ENCODE data around the gene RO60.

The RO60 gene

DNA sequence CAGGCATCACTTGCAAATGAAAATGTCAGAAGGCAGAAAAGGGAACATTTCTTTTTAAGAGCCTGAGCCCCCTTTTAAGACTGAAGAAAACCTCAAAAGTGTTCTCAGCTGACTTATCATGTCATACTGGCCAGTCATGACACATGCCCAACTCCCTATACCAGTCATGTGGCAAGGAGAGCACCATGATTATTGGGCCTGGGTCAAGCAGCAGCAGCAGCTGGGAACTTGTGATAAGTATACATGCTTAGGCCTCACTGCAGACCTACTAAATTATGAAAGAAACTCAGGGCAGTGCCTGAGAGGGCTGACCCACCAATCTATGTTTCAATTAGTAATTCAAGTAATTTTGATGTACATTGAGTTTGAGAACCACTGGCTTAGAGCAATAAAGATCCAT is 8.6 kb downstream of the RO60 start:
- no peak overlapping the region for H3K4me3 ChIP-seq (replicated peaks; ENCODE audit: insufficient read depth, low read length)
- TF ChIP-seq POLR2AphosphoS5 (IDR thresholded peaks at IDR 0.05; ENCODE audit: low read depth) (no peak), GABPA (IDR thresholded peaks at IDR 0.05; ENCODE audit: low read depth) (no peak), SPI1 (IDR thresholded peaks at IDR 0.05; ENCODE audit: borderline replicate concordance, low read depth) (no peak)
- TF ChIP-seq, protein P1, sequence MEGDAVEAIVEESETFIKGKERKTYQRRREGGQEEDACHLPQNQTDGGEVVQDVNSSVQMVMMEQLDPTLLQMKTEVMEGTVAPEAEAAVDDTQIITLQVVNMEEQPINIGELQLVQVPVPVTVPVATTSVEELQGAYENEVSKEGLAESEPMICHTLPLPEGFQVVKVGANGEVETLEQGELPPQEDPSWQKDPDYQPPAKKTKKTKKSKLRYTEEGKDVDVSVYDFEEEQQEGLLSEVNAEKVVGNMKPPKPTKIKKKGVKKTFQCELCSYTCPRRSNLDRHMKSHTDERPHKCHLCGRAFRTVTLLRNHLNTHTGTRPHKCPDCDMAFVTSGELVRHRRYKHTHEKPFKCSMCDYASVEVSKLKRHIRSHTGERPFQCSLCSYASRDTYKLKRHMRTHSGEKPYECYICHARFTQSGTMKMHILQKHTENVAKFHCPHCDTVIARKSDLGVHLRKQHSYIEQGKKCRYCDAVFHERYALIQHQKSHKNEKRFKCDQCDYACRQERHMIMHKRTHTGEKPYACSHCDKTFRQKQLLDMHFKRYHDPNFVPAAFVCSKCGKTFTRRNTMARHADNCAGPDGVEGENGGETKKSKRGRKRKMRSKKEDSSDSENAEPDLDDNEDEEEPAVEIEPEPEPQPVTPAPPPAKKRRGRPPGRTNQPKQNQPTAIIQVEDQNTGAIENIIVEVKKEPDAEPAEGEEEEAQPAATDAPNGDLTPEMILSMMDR (IDR thresholded peaks at IDR 0.05; ENCODE audit: insufficient read depth, low read length) = no peak
- TF ChIP-seq, protein P2, sequence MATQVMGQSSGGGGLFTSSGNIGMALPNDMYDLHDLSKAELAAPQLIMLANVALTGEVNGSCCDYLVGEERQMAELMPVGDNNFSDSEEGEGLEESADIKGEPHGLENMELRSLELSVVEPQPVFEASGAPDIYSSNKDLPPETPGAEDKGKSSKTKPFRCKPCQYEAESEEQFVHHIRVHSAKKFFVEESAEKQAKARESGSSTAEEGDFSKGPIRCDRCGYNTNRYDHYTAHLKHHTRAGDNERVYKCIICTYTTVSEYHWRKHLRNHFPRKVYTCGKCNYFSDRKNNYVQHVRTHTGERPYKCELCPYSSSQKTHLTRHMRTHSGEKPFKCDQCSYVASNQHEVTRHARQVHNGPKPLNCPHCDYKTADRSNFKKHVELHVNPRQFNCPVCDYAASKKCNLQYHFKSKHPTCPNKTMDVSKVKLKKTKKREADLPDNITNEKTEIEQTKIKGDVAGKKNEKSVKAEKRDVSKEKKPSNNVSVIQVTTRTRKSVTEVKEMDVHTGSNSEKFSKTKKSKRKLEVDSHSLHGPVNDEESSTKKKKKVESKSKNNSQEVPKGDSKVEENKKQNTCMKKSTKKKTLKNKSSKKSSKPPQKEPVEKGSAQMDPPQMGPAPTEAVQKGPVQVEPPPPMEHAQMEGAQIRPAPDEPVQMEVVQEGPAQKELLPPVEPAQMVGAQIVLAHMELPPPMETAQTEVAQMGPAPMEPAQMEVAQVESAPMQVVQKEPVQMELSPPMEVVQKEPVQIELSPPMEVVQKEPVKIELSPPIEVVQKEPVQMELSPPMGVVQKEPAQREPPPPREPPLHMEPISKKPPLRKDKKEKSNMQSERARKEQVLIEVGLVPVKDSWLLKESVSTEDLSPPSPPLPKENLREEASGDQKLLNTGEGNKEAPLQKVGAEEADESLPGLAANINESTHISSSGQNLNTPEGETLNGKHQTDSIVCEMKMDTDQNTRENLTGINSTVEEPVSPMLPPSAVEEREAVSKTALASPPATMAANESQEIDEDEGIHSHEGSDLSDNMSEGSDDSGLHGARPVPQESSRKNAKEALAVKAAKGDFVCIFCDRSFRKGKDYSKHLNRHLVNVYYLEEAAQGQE (IDR thresholded peaks at IDR 0.05; ENCODE audit: insufficient replicate concordance, low read depth) = no peak
- no peak overlapping the region for H3K27ac ChIP-seq (replicated peaks)
- H3K27me3 ChIP-seq (ENCODE audit: insufficient read depth, poor library complexity, severe bottlenecking) = no peaks in the 10 kb centered on the region
- DNase-seq (ENCODE audit: low read depth in 1 of 2, low spot score in 1 of 2) = no peak

DNA sequence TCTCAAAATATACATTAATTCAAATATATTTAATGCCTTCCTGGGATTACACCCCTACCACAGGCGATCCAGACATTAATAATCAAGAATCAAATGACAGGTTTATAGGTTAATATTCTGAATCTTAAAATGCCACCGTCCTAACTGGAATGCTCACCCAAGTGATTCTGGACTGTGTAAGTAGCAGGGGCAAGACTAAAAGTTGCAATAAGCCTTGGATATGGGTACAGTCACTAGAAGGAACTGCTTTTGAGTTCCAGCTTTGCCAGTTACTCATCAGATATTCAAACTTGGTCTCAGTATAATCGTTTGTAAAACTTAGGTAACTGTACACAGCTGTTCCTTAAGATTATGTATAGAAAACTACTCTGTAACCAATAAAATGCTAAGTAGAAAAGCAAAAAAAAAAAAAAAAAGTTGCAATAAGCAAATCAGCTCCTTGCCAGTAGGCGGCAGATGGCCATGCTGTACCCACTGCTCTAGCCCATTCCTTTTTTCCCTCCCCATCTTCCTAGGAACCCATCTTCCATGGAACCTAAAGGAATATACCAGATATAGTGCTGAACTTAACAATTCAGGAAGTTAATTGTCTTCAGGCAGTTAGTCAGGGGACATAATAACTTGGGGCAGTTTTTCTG is 10.5 kb downstream of the RO60 start:
- Histone ChIP-seq H3K4me3 (replicated peaks; ENCODE audit: insufficient read depth, low read length) (no peak overlapping the region), H3K27me3 (ENCODE audit: insufficient read depth, poor library complexity, severe bottlenecking) (no peaks in the 10 kb centered on the region), H3K27ac (replicated peaks) (peak overlapping the region; percentile 33)
- no peak for DNase-seq (ENCODE audit: low read depth in 1 of 2, low spot score in 1 of 2)
- TF ChIP-seq POLR2AphosphoS5 (IDR thresholded peaks at IDR 0.05; ENCODE audit: low read depth) (no peak), SPI1 (IDR thresholded peaks at IDR 0.05; ENCODE audit: borderline replicate concordance, low read depth) (no peak), GABPA (IDR thresholded peaks at IDR 0.05; ENCODE audit: low read depth) (no peak)
- TF ChIP-seq, protein P2 (IDR thresholded peaks at IDR 0.05; ENCODE audit: insufficient replicate concordance, low read depth) = no peak
- TF ChIP-seq, protein P1 (IDR thresholded peaks at IDR 0.05; ENCODE audit: insufficient read depth, low read length) = no peak

DNA sequence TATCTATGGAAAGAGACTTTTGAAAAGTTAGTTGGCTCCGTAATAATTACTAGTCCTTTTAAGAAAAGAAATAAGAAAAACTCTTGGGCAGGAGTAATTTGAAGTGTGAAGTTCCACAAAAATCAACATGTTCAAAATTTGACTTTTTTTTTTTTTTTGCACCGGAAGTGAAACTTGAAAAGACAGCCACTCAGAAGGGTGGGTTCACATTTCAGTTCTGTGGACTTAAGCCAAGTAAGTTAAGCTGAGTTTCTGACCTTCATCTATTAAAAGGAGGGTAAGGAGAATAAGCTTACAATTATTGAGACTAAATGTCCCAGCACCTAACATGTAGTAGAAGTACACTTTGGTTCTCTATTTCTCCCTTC is 11.0 kb downstream of the RO60 start:
- Histone ChIP-seq H3K4me3 (replicated peaks; ENCODE audit: insufficient read depth, low read length) (no peak overlapping the region), H3K27me3 (ENCODE audit: insufficient read depth, poor library complexity, severe bottlenecking) (no peaks in the 10 kb centered on the region), H3K27ac (replicated peaks) (peak overlapping the region; percentile 33)
- no peak for DNase-seq (ENCODE audit: low read depth in 1 of 2, low spot score in 1 of 2)
- TF ChIP-seq, protein P1 (IDR thresholded peaks at IDR 0.05; ENCODE audit: insufficient read depth, low read length) = no peak
- TF ChIP-seq SPI1 (IDR thresholded peaks at IDR 0.05; ENCODE audit: borderline replicate concordance, low read depth) (no peak), GABPA (IDR thresholded peaks at IDR 0.05; ENCODE audit: low read depth) (no peak), POLR2AphosphoS5 (IDR thresholded peaks at IDR 0.05; ENCODE audit: low read depth) (no peak)
- TF ChIP-seq, protein P2 (IDR thresholded peaks at IDR 0.05; ENCODE audit: insufficient replicate concordance, low read depth) = no peak
